ENCODE measurements around the gene ATRNL1.

Gene ATRNL1

GRCh38 chr10:115558252-115558651, 465.1 kb downstream of the ATRNL1 start:
- no peak overlapping the region for H3K4me3 ChIP-seq (ENCODE audit: insufficient read depth, low read depth, low read length)
- 55 to 56% methylated on average over 3 of the region's 3 CpGs for WGBS, 2 experiments
- no peaks in the 10 kb centered on the region for H3K9me3 ChIP-seq (ENCODE audit: control insufficient read depth, low read length)
- H3K27me3 ChIP-seq (ENCODE audit: control insufficient read depth, insufficient read depth, low read length, poor library complexity, severe bottlenecking) = no peaks in the 10 kb centered on the region
- H3K27ac ChIP-seq (ENCODE audit: insufficient read depth, low read depth, low read length, poor library complexity, severe bottlenecking) = no peak overlapping the region
- H3K4me1 ChIP-seq (ENCODE audit: control insufficient read depth, insufficient read depth, low read length) = peaks cover 4% of the 10 kb centered on the region
- H3K36me3 ChIP-seq (ENCODE audit: control insufficient read depth, insufficient read depth, low read length) = no peaks in the 10 kb centered on the region

DNA sequence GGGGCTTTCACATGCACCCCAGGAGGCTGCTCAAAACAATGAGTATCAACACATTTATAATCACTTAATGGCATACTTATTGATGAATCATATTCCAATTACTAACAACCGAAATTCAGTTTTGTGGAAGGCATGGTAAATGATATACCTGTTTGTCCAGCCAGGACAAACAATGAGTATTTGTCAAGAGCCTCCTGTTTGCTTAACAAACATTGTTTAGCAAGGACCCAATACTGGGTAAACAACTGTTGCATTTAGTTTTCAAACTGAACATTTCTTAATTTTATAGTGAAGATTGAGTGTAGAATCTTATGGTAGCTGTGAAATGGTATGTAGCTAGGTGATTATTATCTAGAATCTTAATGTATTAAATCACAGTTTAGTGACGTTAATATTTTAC, 473.7 kb downstream of the ATRNL1 start:
- no peak overlapping the region for H3K27ac ChIP-seq (ENCODE audit: insufficient read depth, low read depth, low read length, poor library complexity, severe bottlenecking)
- H3K4me1 ChIP-seq (ENCODE audit: control insufficient read depth, insufficient read depth, low read length) = no peaks in the 10 kb centered on the region
- no peaks in the 10 kb centered on the region for H3K9me3 ChIP-seq (ENCODE audit: control insufficient read depth, low read length)
- no peak overlapping the region for H3K4me3 ChIP-seq (ENCODE audit: insufficient read depth, low read depth, low read length)
- WGBS, 2 experiments = 67 to 95% methylated on average over 1 to 2 of the region's 2 CpGs
- no peaks in the 10 kb centered on the region for H3K27me3 ChIP-seq (ENCODE audit: control insufficient read depth, insufficient read depth, low read length, poor library complexity, severe bottlenecking)
- no peaks in the 10 kb centered on the region for H3K36me3 ChIP-seq (ENCODE audit: control insufficient read depth, insufficient read depth, low read length)

GRCh38 chr10:115572740-115573455, 479.7 kb downstream of the ATRNL1 start:
- Histone ChIP-seq H3K4me1 (ENCODE audit: control insufficient read depth, insufficient read depth, low read length) (no peaks in the 10 kb centered on the region), H3K36me3 (ENCODE audit: control insufficient read depth, insufficient read depth, low read length) (no peaks in the 10 kb centered on the region), H3K9me3 (ENCODE audit: control insufficient read depth, low read length) (no peaks in the 10 kb centered on the region), H3K27me3 (ENCODE audit: control insufficient read depth, insufficient read depth, low read length, poor library complexity, severe bottlenecking) (no peaks in the 10 kb centered on the region), H3K27ac (ENCODE audit: insufficient read depth, low read depth, low read length, poor library complexity, severe bottlenecking) (no peak overlapping the region), H3K4me3 (ENCODE audit: insufficient read depth, low read depth, low read length) (no peak overlapping the region)
- 62 to 66% methylated on average over 7 of the region's 7 CpGs for WGBS, 2 experiments

DNA sequence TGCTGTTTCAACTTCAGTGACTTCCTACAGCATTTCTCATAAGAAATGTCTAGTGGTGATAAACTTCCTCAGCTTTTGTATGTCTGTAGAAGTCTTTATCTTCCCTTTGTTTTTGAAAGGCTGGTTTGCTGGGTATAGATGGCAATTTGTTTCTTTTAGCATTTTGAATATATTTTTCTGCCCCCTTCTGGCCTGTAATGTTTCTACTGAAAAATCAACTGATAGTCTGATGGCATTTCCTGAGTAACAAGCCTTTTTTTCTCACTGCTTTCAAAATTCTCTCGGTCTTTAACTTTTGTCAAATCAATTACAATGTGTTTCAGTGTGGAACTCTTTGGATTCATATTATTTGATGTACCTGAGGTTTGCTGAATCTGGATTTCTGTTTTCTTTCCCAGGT, 487.1 kb downstream of the ATRNL1 start:
- no peaks in the 10 kb centered on the region for H3K9me3 ChIP-seq (ENCODE audit: control insufficient read depth, low read length)
- no peaks in the 10 kb centered on the region for H3K4me1 ChIP-seq (ENCODE audit: control insufficient read depth, insufficient read depth, low read length)
- H3K4me3 ChIP-seq (ENCODE audit: insufficient read depth, low read depth, low read length) = no peak overlapping the region
- 100% methylated on average over 1 of the region's 1 CpG; no CpG with 5 or more reads in 1 of the 2 experiments for WGBS, 2 experiments
- no peak overlapping the region for H3K27ac ChIP-seq (ENCODE audit: insufficient read depth, low read depth, low read length, poor library complexity, severe bottlenecking)
- no peaks in the 10 kb centered on the region for H3K27me3 ChIP-seq (ENCODE audit: control insufficient read depth, insufficient read depth, low read length, poor library complexity, severe bottlenecking)
- no peaks in the 10 kb centered on the region for H3K36me3 ChIP-seq (ENCODE audit: control insufficient read depth, insufficient read depth, low read length)

DNA sequence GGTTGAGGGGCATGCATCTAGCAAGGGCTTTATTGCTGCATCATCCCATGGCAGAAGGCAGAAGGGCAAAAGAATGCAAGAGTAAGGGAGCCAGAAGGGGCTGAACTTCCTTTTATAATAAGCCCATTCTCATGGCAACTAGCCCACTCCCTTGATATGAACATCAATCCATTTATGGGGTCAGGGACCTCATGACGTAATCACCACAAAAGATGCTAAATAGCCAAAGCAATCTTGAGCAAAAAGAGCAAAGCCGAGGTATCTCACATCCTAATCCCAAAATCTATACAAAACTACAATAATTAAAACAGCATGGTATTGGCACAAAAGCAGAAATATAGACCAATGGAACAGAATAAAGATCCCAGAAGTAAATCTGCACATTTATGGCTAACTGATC, 499.9 kb downstream of the ATRNL1 start:
- no peak overlapping the region for H3K4me3 ChIP-seq (ENCODE audit: insufficient read depth, low read depth, low read length)
- 92 to 94% methylated on average over 2 of the region's 2 CpGs for WGBS, 2 experiments
- H3K27ac ChIP-seq (ENCODE audit: insufficient read depth, low read depth, low read length, poor library complexity, severe bottlenecking) = no peak overlapping the region
- H3K9me3 ChIP-seq (ENCODE audit: control insufficient read depth, low read length) = no peaks in the 10 kb centered on the region
- no peaks in the 10 kb centered on the region for H3K27me3 ChIP-seq (ENCODE audit: control insufficient read depth, insufficient read depth, low read length, poor library complexity, severe bottlenecking)
- no peaks in the 10 kb centered on the region for H3K4me1 ChIP-seq (ENCODE audit: control insufficient read depth, insufficient read depth, low read length)
- no peaks in the 10 kb centered on the region for H3K36me3 ChIP-seq (ENCODE audit: control insufficient read depth, insufficient read depth, low read length)

- Histone ChIP-seq H3K4me3 (ENCODE audit: insufficient read depth, low read depth, low read length) (no peak overlapping the region), H3K27ac (ENCODE audit: insufficient read depth, low read depth, low read length, poor library complexity, severe bottlenecking) (no peak overlapping the region), H3K9me3 (ENCODE audit: control insufficient read depth, low read length) (no peaks in the 10 kb centered on the region), H3K4me1 (ENCODE audit: control insufficient read depth, insufficient read depth, low read length) (no peaks in the 10 kb centered on the region), H3K27me3 (ENCODE audit: control insufficient read depth, insufficient read depth, low read length, poor library complexity, severe bottlenecking) (no peaks in the 10 kb centered on the region), H3K36me3 (ENCODE audit: control insufficient read depth, insufficient read depth, low read length) (no peaks in the 10 kb centered on the region)
- 79 to 97% methylated on average over 1 to 2 of the region's 2 CpGs for WGBS, 2 experiments
Observed at GRCh38 chr10:115604627-115605026, 511.5 kb downstream of the ATRNL1 start.

- Histone ChIP-seq H3K9me3 (ENCODE audit: control insufficient read depth, low read length) (no peaks in the 10 kb centered on the region), H3K4me3 (ENCODE audit: insufficient read depth, low read depth, low read length) (no peak overlapping the region), H3K27me3 (ENCODE audit: control insufficient read depth, insufficient read depth, low read length, poor library complexity, severe bottlenecking) (no peaks in the 10 kb centered on the region), H3K4me1 (ENCODE audit: control insufficient read depth, insufficient read depth, low read length) (no peaks in the 10 kb centered on the region), H3K36me3 (ENCODE audit: control insufficient read depth, insufficient read depth, low read length) (no peaks in the 10 kb centered on the region), H3K27ac (ENCODE audit: insufficient read depth, low read depth, low read length, poor library complexity, severe bottlenecking) (no peak overlapping the region)
- 78 to 92% methylated on average over 1 of the region's 1 CpG for WGBS, 2 experiments
Observed at GRCh38 chr10:115606086-115606485, 512.9 kb downstream of the ATRNL1 start.

DNA sequence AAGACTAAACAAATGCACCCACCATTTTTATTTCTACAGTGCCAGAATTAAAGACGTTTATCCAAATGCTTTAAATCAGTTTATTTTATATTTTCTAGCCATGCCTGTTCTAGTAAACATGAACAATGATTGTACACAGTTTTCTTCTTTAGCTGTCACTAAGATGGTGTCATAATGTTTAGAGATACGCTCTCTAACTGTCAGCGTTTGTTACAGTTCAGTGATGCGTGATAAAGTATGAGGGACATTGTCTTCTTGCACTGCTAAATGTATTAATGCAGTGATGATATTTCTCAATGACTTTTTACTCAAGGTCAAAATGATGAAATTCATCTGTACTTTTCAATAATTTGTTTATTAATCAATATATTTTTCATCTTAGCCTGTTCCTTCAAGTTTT, 513.6 kb downstream of the ATRNL1 start:
- H3K27ac ChIP-seq (ENCODE audit: insufficient read depth, low read depth, low read length, poor library complexity, severe bottlenecking) = no peak overlapping the region
- WGBS, 2 experiments = 92 to 94% methylated on average over 3 to 4 of the region's 4 CpGs
- H3K27me3 ChIP-seq (ENCODE audit: control insufficient read depth, insufficient read depth, low read length, poor library complexity, severe bottlenecking) = no peaks in the 10 kb centered on the region
- no peaks in the 10 kb centered on the region for H3K36me3 ChIP-seq (ENCODE audit: control insufficient read depth, insufficient read depth, low read length)
- no peaks in the 10 kb centered on the region for H3K4me1 ChIP-seq (ENCODE audit: control insufficient read depth, insufficient read depth, low read length)
- H3K4me3 ChIP-seq (ENCODE audit: insufficient read depth, low read depth, low read length) = no peak overlapping the region
- no peaks in the 10 kb centered on the region for H3K9me3 ChIP-seq (ENCODE audit: control insufficient read depth, low read length)

- Histone ChIP-seq H3K4me3 (ENCODE audit: insufficient read depth, low read depth, low read length) (no peak overlapping the region), H3K27ac (ENCODE audit: insufficient read depth, low read depth, low read length, poor library complexity, severe bottlenecking) (no peak overlapping the region), H3K36me3 (ENCODE audit: control insufficient read depth, insufficient read depth, low read length) (no peaks in the 10 kb centered on the region), H3K27me3 (ENCODE audit: control insufficient read depth, insufficient read depth, low read length, poor library complexity, severe bottlenecking) (no peaks in the 10 kb centered on the region), H3K9me3 (ENCODE audit: control insufficient read depth, low read length) (no peaks in the 10 kb centered on the region), H3K4me1 (ENCODE audit: control insufficient read depth, insufficient read depth, low read length) (no peaks in the 10 kb centered on the region)
- 81 to 88% methylated on average over 1 to 2 of the region's 4 CpGs for WGBS, 2 experiments
Observed at GRCh38 chr10:115624448-115624847, 531.3 kb downstream of the ATRNL1 start.

DNA sequence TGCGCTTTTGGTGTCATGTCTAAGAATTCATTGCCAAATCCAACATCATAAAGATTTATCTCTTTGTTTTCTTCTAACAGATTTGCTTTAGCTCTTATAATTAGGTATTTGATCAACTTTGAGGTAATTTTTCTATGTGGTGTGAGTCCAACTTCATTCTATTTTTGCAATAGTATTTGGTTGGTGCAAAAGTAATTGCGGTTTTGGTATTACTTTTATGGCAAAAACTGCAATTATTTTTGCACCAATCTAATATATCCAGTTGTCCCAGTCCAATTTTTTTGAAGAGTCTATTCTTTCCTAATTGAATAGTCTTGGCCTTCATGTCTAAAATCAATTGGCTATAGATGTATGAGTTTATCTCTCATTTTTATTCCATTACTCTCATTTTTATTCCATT, 535.5 kb downstream of the ATRNL1 start:
- Histone ChIP-seq H3K9me3 (ENCODE audit: control insufficient read depth, low read length) (no peaks in the 10 kb centered on the region), H3K27ac (ENCODE audit: insufficient read depth, low read depth, low read length, poor library complexity, severe bottlenecking) (no peak overlapping the region), H3K4me3 (ENCODE audit: insufficient read depth, low read depth, low read length) (no peak overlapping the region), H3K36me3 (ENCODE audit: control insufficient read depth, insufficient read depth, low read length) (no peaks in the 10 kb centered on the region), H3K27me3 (ENCODE audit: control insufficient read depth, insufficient read depth, low read length, poor library complexity, severe bottlenecking) (no peaks in the 10 kb centered on the region), H3K4me1 (ENCODE audit: control insufficient read depth, insufficient read depth, low read length) (no peaks in the 10 kb centered on the region)
- WGBS, 2 experiments = 80% methylated on average over 2 of the region's 2 CpGs; no CpG with 5 or more reads in 1 of the 2 experiments
